B cell (primary cell): ENCODE results near the gene SRGAP1. TPM values are rescaled to one million over a fixed set of nuclear protein-coding genes. Genes with fewer than 3 reads are reported as not detected.

ENCODE experiments used
- ATAC-seq: fragments of 200-7000 bp; cut with Tn5 transposase; one replicate; pipeline ENCODE4 v1.10.0; 2021; ENCODE audit warnings: low read depth, mild to moderate bottlenecking, moderate number of reproducible peaks, moderate library complexity
- CTCF ChIA-PET: fragments of 350-600 bp; sonication (Branson Sonifier 250); formaldehyde crosslinking; loops from one replicate; lab custom pipeline; 2021; ENCODE audit warnings: antibody characterized with exemption, inconsistent platforms; lab: Charles Lee
- POLR2A ChIA-PET: fragments of 350-600 bp; sonication (Branson Sonifier 250); formaldehyde crosslinking; loops from one replicate; lab custom pipeline; 2021; ENCODE audit warnings: antibody characterized with exemption; lab: Charles Lee
- DNase-seq: peaks from one replicate; pipeline ENCODE4 v3.0.0; 2013
- H2AFZ ChIP-seq: 2 replicates; pipeline ENCODE4 v1.6.1; 2012; ENCODE audit warnings: mild to moderate bottlenecking, low read depth, low read length; ENCODE audit not compliant: insufficient read depth, poor library complexity, severe bottlenecking
- H3K27ac ChIP-seq, 2 donors: 1 replicate in 1 of 2; 2 replicates in 1 of 2; pipeline ENCODE4 v1.5.1; 2012 to 2013; ENCODE audit warnings: low read length in 2 of 2, mild to moderate bottlenecking in 2 of 2, moderate library complexity in 1 of 2
- H3K27me3 ChIP-seq, 4 experiments: fragments of 200-600 bp in 1 of 4; sonication (generic) in 1 of 4; replicated peaks in 1 of 4; 1 replicate in 2 of 4; 2 replicates in 2 of 4; pipeline versions ENCODE4 v1.6.1 to v1.7.0; 2013 to 2016; ENCODE audit warnings: low read length in 3 of 4, mild to moderate bottlenecking in 2 of 4, mixed read lengths in 1 of 4, moderate library complexity in 1 of 4; ENCODE audit not compliant: insufficient read depth in 4 of 4, control insufficient read depth in 3 of 4; ENCODE audit errors: control extremely low read depth in 1 of 4
- H3K36me3 ChIP-seq, 2 experiments: replicated peaks in 1 of 2; 1 replicate in 1 of 2; 2 replicates in 1 of 2; pipeline versions ENCODE4 v1.6.1 to v1.7.1; 2013; ENCODE audit warnings: low read length in 1 of 2; ENCODE audit not compliant: insufficient read depth in 2 of 2, control insufficient read depth in 1 of 2; ENCODE audit errors: control extremely low read depth in 1 of 2, extremely low read depth in 1 of 2
- H3K4me1 ChIP-seq, 2 donors: fragments of 200-600 bp in 1 of 2; sonication (generic) in 1 of 2; 1 replicate in 1 of 2; 2 replicates in 1 of 2; pipeline versions ENCODE4 v1.5.1 to v1.6.1; 2013 to 2017; ENCODE audit warnings: low read length in 2 of 2; ENCODE audit not compliant: control insufficient read depth in 2 of 2, insufficient read depth in 2 of 2
- H3K4me2 ChIP-seq: replicated peaks from 2 replicates; pipeline ENCODE3; 2012; ENCODE audit warnings: mild to moderate bottlenecking, low read depth, low read length; ENCODE audit not compliant: poor library complexity, severe bottlenecking
- H3K4me3 ChIP-seq, 5 experiments: fragments of 200-600 bp in 1 of 5; sonication (generic) in 1 of 5; 1 replicate in 3 of 5; 2 replicates in 2 of 5; pipeline versions ENCODE4 v1.5.1 to v1.7.0; 2011 to 2016; ENCODE audit warnings: low read length in 4 of 5, mild to moderate bottlenecking in 4 of 5, low read depth in 2 of 5, control low read depth in 1 of 5, moderate library complexity in 1 of 5; ENCODE audit not compliant: insufficient read depth in 1 of 5; ENCODE audit errors: control extremely low read depth in 1 of 5, extremely low read depth in 1 of 5
- H3K79me2 ChIP-seq: fragments of 200-600 bp; sonication (generic); one replicate; pipeline ENCODE4 v1.6.0; 2016; ENCODE audit warnings: low read length; ENCODE audit not compliant: control insufficient read depth, insufficient read depth
- H3K9ac ChIP-seq: fragments of 200-600 bp; sonication (generic); 2 replicates; pipeline ENCODE4 v1.6.1; 2017; ENCODE audit warnings: mild to moderate bottlenecking, low read length, moderate library complexity
- H3K9me3 ChIP-seq, 3 donors: one replicate each; pipeline versions ENCODE4 v1.6.1 to v1.7.1; 2013; ENCODE audit warnings: low read length in 2 of 3; ENCODE audit not compliant: control insufficient read depth in 2 of 3, insufficient read depth in 1 of 3; ENCODE audit errors: control extremely low read depth in 1 of 3
- H4K20me1 ChIP-seq: 2 replicates; pipeline ENCODE4 v1.6.0; 2012; ENCODE audit warnings: mild to moderate bottlenecking, low read length; ENCODE audit not compliant: insufficient read depth, control insufficient read depth, poor library complexity, severe bottlenecking
- H3K27ac Mint-ChIP-seq: one replicate; pipeline ENCODE4 v1.8.0; 2021; ENCODE audit warnings: mixed read lengths
- H3K27me3 Mint-ChIP-seq: one replicate; pipeline ENCODE4 v1.8.0; 2021; ENCODE audit warnings: mixed read lengths
- H3K4me1 Mint-ChIP-seq: one replicate; pipeline ENCODE4 v1.8.0; 2021; ENCODE audit warnings: mixed read lengths
- H3K4me3 Mint-ChIP-seq: one replicate; pipeline ENCODE4 v1.8.0; 2021; ENCODE audit warnings: mixed read lengths
- H3K9me3 Mint-ChIP-seq: one replicate; pipeline ENCODE4 v1.8.0; 2022; ENCODE audit warnings: mixed read lengths; ENCODE audit not compliant: insufficient read depth
- CTCF ChIP-seq: fragments of 200-600 bp; IDR thresholded peaks from one replicate; pipeline ENCODE4 v1.8.0; 2022; ENCODE audit warnings: antibody characterized with exemption, mild to moderate bottlenecking
- EZH2 ChIP-seq: IDR thresholded peaks from 2 replicates; pipeline ENCODE4 v1.6.1; 2012; ENCODE audit warnings: borderline replicate concordance, low read depth, mild to moderate bottlenecking, moderate library complexity, low read length; ENCODE audit not compliant: insufficient read depth, poor library complexity, severe bottlenecking
- WGBS: methylation state at CpG from one replicate; pipeline ENCODE4 v1.1.5; 2013; ENCODE audit warnings: missing lambda C conversion rate; ENCODE audit not compliant: insufficient coverage; 5-methylcytosine and 5-hydroxymethylcytosine counted together
- intact Hi-C: fragments of 100-400 bp; cut with micrococcal nuclease; formaldehyde crosslinking; loops from one replicate; pipeline ENCODE4 v1.10.0; 2022
- polyA plus RNA-seq: library from polyadenylated mRNA; depleted of rRNA; stranded (reverse); fragments of >200 nt; gene quantifications from 2 replicates; pipeline ENCODE4 v1.2.3, GENCODE V29; 2012
- total RNA-seq, 2 donors: library from RNA; stranded (reverse); fragments of 120-200 nt in 1 of 2; gene quantifications; 1 replicate in 1 of 2; 2 replicates in 1 of 2; pipeline versions ENCODE4 v1.2.3 to v1.2.4, GENCODE V29; 2013 to 2022

Gene SRGAP1
- total and polyA plus RNA-seq, 2 donors (not counting 1 experiment from before 2014, with no cell fraction given), result under 0.01 to 0.22 TPM

GRCh38 chr12:63815482-63815852 is 29.0 kb upstream of the SRGAP1 start:
- H4K20me1 ChIP-seq, result no peaks in the 10 kb centered on the region
- no peak for DNase-seq
- H3K27ac ChIP-seq, result no peak overlapping the region
- ChIA-PET CTCF (no interaction called here), POLR2A (no interaction called here)
- no peak for TF ChIP-seq EZH2
- TF ChIP-seq CTCF, result no peak
- H3K36me3 ChIP-seq, result no peaks in the 10 kb centered on the region
- no peak overlapping the region for H3K4me3 ChIP-seq
- ATAC-seq, result no peak
- intact Hi-C loops, result no loop called here
- no peak overlapping the region for H3K4me3 Mint-ChIP-seq
- peaks cover 0 to 9% (median 0%) of the 10 kb centered on the region in 3 donors for H3K9me3 ChIP-seq
- peaks cover 0 to 7% (median 0%) of the 10 kb centered on the region in 4 experiments for H3K27me3 ChIP-seq
- H3K4me1 Mint-ChIP-seq, result peaks cover 12% of the 10 kb centered on the region
- WGBS, result no CpG with 5 or more reads among the region's 3 CpGs
- no peaks in the 10 kb centered on the region for H3K79me2 ChIP-seq
- peaks cover 3% of the 10 kb centered on the region for H3K9me3 Mint-ChIP-seq
- no peak overlapping the region for H3K4me2 ChIP-seq
- H3K27me3 Mint-ChIP-seq, result peaks cover 8% of the 10 kb centered on the region
- no peak overlapping the region for H3K27ac Mint-ChIP-seq
- H2AFZ ChIP-seq, result no peak overlapping the region
- H3K9ac ChIP-seq, result no peak overlapping the region
- peaks cover 8% of the 10 kb centered on the region in 2 donors for H3K4me1 ChIP-seq

- peaks cover 8% of the 10 kb centered on the region in 2 donors for H3K4me1 ChIP-seq
- POLR2A ChIA-PET, result no interaction called here
- no peak overlapping the region for H3K4me2 ChIP-seq
Measured at GRCh38 chr12:63816031-63816430, 28.5 kb upstream of the SRGAP1 start.

More at GRCh38 chr12:63816031-63816430, 28.5 kb upstream of the SRGAP1 start:
- no peak overlapping the region for H3K27ac Mint-ChIP-seq
- Histone ChIP-seq H3K27me3 (peaks cover 0 to 7% (median 0%) of the 10 kb centered on the region in 4 experiments), H2AFZ (no peak overlapping the region), H3K27ac (no peak overlapping the region), H4K20me1 (no peaks in the 10 kb centered on the region), H3K36me3 (no peaks in the 10 kb centered on the region), H3K9ac (no peak overlapping the region), H3K4me3 (no peak overlapping the region), H3K79me2 (no peaks in the 10 kb centered on the region), H3K9me3 (peaks cover 0 to 9% (median 0%) of the 10 kb centered on the region in 3 donors)
- peaks cover 10% of the 10 kb centered on the region for H3K27me3 Mint-ChIP-seq
- peaks cover 12% of the 10 kb centered on the region for H3K4me1 Mint-ChIP-seq
- H3K9me3 Mint-ChIP-seq, result peaks cover 3% of the 10 kb centered on the region
- CTCF ChIA-PET, result interaction anchor here (1.2 kb wide), 1 partner anchor 13 kb away, joined by 3 read pairs; no protein-coding TSS in a partner anchor
- TF ChIP-seq EZH2, result no peak
- TF ChIP-seq CTCF, result no peak
- DNase-seq, result no peak
- 70% methylated on average over 6 of the region's 6 CpGs for WGBS
- intact Hi-C loops, result no loop called here
- ATAC-seq, result no peak
- no peak overlapping the region for H3K4me3 Mint-ChIP-seq
